Measurements from ENCODE around the gene FNIP1.

DNA sequence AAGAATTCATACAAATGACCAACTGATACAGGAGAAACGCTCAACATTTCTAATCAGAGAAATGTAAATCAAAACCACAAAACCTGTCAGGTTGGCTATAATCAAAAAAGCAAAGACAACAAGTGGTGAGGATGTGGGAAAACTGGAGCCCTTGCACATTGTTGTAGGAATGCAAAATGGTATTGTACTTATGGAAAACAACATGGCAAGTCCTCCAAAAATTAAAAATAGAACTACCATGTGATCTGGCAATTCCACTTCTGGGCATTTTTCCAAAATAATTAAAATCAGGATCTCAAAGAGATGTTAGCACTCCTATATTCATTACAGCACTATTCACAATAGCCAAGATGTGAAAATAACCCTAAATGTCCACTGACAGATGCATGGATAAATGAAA, 76.1 kb downstream of the FNIP1 start:
- no peak for TF ChIP-seq CTCF (optimal IDR thresholded peaks at IDR 0.05 in 1 of 3, IDR thresholded peaks at IDR 0.05 in 1 of 3, conservative IDR thresholded peaks at IDR 0.05 in 1 of 3; ENCODE audit: extremely low read depth in 1 of 3, insufficient read depth in 2 of 3, low read length in 3 of 3)
- no peak for TF ChIP-seq EZH2 (IDR thresholded peaks at IDR 0.05; ENCODE audit: low read length)

Measured in keratinocyte (primary cell).